SK-N-SH (cell line): Measurements from ENCODE around the gene PAQR6.

ENCODE experiments used
- FOSL2 ChIP-seq: IDR thresholded peaks from 2 replicates; pipeline ENCODE4 v1.4.0; 2012; ENCODE audit warnings: low read depth, mild to moderate bottlenecking, moderate library complexity, borderline replicate concordance
- FOXJ3 ChIP-seq: sonication (generic); formaldehyde crosslinking; IDR thresholded peaks from 2 replicates; pipeline ENCODE4 v1.5.1; 2020; ENCODE audit warnings: mild to moderate bottlenecking, missing genetic modification reagents
- MXI1 ChIP-seq: IDR thresholded peaks from 2 replicates; pipeline ENCODE4 v1.6.1; 2012; ENCODE audit warnings: mild to moderate bottlenecking, low read depth, low read length, improper control_type of control experiment
- NRF1 ChIP-seq: IDR thresholded peaks from 2 replicates; pipeline ENCODE4 v1.6.1; 2012; ENCODE audit warnings: low read depth, mild to moderate bottlenecking, low read length
- POLR2AphosphoS5 ChIP-seq: IDR thresholded peaks from 2 replicates; pipeline ENCODE4 v1.6.1; 2012; ENCODE audit warnings: low read depth, low read length
- RXRA ChIP-seq: IDR thresholded peaks from 2 replicates; pipeline ENCODE4 v1.4.0; 2012; ENCODE audit warnings: low read depth, mild to moderate bottlenecking, borderline replicate concordance
- TF ChIP-seq, protein P1 (sequence below): IDR thresholded peaks from 2 replicates; pipeline ENCODE4 v1.6.1; 2012; ENCODE audit warnings: mild to moderate bottlenecking, low read depth, low read length, moderate library complexity
- TF ChIP-seq, protein P2 (sequence below): fragments of 200-600 bp; sonication (generic); IDR thresholded peaks from 2 replicates; pipeline ENCODE4 v1.6.1; 2017; ENCODE audit warnings: antibody characterized with exemption, mild to moderate bottlenecking, moderate library complexity

- TF ChIP-seq, protein P1, sequence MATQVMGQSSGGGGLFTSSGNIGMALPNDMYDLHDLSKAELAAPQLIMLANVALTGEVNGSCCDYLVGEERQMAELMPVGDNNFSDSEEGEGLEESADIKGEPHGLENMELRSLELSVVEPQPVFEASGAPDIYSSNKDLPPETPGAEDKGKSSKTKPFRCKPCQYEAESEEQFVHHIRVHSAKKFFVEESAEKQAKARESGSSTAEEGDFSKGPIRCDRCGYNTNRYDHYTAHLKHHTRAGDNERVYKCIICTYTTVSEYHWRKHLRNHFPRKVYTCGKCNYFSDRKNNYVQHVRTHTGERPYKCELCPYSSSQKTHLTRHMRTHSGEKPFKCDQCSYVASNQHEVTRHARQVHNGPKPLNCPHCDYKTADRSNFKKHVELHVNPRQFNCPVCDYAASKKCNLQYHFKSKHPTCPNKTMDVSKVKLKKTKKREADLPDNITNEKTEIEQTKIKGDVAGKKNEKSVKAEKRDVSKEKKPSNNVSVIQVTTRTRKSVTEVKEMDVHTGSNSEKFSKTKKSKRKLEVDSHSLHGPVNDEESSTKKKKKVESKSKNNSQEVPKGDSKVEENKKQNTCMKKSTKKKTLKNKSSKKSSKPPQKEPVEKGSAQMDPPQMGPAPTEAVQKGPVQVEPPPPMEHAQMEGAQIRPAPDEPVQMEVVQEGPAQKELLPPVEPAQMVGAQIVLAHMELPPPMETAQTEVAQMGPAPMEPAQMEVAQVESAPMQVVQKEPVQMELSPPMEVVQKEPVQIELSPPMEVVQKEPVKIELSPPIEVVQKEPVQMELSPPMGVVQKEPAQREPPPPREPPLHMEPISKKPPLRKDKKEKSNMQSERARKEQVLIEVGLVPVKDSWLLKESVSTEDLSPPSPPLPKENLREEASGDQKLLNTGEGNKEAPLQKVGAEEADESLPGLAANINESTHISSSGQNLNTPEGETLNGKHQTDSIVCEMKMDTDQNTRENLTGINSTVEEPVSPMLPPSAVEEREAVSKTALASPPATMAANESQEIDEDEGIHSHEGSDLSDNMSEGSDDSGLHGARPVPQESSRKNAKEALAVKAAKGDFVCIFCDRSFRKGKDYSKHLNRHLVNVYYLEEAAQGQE, result no peak
- TF ChIP-seq, protein P2, sequence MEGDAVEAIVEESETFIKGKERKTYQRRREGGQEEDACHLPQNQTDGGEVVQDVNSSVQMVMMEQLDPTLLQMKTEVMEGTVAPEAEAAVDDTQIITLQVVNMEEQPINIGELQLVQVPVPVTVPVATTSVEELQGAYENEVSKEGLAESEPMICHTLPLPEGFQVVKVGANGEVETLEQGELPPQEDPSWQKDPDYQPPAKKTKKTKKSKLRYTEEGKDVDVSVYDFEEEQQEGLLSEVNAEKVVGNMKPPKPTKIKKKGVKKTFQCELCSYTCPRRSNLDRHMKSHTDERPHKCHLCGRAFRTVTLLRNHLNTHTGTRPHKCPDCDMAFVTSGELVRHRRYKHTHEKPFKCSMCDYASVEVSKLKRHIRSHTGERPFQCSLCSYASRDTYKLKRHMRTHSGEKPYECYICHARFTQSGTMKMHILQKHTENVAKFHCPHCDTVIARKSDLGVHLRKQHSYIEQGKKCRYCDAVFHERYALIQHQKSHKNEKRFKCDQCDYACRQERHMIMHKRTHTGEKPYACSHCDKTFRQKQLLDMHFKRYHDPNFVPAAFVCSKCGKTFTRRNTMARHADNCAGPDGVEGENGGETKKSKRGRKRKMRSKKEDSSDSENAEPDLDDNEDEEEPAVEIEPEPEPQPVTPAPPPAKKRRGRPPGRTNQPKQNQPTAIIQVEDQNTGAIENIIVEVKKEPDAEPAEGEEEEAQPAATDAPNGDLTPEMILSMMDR, result no peak
- TF ChIP-seq RXRA (no peak), FOSL2 (no peak), MXI1 (no peak), NRF1 (no peak), POLR2AphosphoS5 (no peak), FOXJ3 (CRISPR knock-in tag) (no peak)
These were observed 9.9 kb upstream of the PAQR6 start for GRCh38 chr1:156257711-156258110.
